Activated T-helper 1 cell treated with Interleukin-2 at 50 U/mL for 16 hours (primary cell): Measurements from ENCODE around the gene NBPF19.
"Not testable (repeated sequence)": the region's sequence is repeated elsewhere in the genome, so short reads cannot be mapped to it uniquely, and the experiment has no call there.

ENCODE experiments used
- DNase-seq: peaks from one replicate; pipeline ENCODE4 v3.0.0-alpha.2; 2020; ENCODE audit warnings: low read depth

The NBPF19 gene, protein sequence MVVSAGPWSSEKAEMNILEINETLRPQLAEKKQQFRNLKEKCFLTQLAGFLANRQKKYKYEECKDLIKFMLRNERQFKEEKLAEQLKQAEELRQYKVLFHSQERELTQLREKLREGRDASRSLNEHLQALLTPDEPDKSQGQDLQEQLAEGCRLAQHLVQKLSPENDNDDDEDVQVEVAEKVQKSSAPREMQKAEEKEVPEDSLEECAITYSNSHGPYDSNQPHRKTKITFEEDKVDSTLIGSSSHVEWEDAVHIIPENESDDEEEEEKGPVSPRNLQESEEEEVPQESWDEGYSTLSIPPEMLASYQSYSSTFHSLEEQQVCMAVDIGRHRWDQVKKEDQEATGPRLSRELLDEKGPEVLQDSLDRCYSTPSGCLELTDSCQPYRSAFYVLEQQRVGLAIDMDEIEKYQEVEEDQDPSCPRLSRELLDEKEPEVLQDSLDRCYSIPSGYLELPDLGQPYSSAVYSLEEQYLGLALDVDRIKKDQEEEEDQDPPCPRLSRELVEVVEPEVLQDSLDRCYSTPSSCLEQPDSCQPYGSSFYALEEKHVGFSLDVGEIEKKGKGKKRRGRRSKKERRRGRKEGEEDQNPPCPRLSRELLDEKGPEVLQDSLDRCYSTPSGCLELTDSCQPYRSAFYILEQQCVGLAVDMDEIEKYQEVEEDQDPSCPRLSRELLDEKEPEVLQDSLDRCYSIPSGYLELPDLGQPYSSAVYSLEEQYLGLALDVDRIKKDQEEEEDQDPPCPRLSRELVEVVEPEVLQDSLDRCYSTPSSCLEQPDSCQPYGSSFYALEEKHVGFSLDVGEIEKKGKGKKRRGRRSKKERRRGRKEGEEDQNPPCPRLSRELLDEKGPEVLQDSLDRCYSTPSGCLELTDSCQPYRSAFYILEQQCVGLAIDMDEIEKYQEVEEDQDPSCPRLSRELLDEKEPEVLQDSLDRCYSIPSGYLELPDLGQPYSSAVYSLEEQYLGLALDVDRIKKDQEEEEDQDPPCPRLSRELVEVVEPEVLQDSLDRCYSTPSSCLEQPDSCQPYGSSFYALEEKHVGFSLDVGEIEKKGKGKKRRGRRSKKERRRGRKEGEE (N-terminal part only)

DNA sequence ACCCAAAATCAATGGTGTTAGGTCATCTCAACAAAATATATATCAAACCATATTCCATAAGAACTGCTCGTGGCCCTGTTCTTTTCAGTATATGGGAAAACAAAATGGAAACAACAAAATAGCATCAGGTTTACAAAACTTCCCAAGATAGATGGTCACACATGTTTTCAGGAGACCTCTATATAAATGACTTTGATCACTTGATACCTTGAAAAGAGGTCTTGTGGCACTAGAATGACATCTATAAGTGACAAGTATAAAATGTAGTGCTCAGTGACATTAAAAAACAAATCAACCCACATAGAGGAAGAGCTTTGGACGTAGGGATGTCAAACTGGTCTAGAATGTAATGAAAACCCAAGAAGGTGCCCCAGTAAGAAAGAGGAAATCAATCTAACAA is at the start of gene NBPF19:
TSS of gene NBPF19 (plus strand) at position 301 of the 400 bp plus-strand sequence. CDS start 888 bp downstream, outside the sequence.
- not testable (repeated sequence) for DNase-seq

DNA sequence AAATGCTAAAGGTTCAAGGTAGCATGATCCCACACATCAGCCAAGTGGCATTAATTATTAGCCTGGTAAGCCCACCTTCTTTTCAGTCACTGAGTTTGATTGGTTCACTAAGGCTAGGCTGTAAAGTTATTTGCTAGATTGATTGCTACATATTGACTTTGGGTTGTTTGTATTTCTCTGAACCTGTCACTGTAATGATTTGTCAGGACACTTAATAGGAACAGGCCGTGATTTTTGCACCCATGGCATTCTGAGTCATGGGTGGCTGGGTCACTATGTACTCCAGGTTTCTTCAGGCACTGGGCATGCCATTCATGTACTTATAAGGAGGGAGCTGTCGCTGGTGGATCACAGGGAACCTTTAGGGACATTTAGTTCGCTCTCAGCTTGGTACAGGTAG is 46.5 kb upstream of the NBPF19 start:
- not testable (repeated sequence) for DNase-seq

DNA sequence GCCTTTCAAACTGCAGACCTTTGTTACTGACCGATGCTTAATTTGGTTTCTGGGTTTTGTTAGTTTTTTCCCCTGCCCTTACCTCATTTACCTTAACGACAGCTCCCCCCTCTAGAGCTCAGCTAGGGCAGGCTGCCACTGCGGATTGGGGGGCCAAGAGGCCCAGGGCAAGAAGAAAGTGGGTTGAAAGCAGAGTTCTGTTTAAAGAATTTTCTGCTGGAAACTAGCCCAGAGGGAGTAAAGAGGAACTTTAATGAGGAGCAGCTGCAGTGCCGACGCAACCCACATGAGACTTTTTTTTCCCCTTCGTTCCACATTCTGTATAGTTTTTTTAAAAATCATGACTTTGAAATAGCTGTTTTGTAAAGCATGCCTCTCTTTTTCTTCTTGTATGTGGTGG is 29.4 kb upstream of the NBPF19 start:
- DNase-seq, result not testable (repeated sequence)

DNA sequence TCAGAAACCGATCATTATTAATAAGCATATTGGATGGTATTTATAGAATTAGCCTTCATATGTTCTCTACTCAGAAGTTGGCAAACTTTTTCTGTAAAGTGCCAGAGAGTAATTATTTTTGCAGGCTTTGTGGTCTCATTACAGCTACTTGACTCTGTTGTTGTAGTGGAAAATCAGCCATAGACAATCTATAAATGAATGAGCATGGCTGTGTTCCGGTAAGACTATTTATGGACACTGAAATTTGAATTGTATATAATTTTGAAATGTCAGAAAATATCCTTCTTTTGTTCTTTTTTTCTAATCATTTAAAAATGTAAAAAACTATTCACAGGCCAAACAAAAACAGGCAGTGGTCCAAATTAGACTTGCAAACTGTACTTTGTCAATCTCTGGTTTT is 22.6 kb upstream of the NBPF19 start:
- DNase-seq, result not testable (repeated sequence)

DNA sequence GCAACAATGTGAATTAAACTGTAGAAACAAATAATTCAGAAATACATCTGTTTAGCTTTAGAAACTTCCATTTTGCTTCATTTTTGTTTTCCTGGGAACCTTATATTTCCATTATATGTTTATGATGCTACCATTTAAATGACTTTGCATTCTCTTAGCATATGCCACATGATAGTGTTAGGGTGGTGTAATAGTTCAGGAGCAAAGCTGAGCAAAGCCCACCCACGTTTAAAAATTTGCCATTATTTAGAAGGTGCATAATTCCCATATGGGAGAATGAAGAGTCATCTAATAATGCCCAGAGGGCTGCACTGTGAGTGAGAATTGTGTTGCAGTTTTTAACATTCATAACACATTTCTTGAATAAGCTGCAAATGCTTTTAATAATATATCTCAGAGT is 22.2 kb upstream of the NBPF19 start:
- not testable (repeated sequence) for DNase-seq

DNA sequence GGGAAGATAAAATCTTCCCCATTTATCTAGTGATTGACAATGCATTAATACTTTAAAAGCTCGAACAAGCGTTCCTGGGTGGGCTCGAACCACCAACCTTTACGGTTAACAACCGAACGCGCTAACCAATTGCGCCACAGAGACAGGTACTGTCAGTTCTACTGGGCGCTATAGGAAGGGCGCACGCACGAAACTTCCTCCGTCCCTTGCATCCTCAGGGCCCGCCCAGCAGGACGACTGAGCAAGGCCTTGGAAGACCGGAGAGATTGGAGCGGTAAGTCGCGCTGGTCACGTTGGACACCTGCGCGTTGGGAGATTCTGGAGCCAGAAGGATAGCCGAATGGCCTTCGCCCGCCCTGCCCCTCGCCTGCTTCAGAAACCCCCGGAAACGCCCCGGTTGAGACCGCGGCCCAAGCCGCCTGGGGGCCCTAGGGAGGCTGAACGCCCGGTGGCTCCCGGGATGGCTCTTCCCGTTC is 83.5 kb downstream of the NBPF19 start:
- DNase-seq, result not testable (repeated sequence)

DNA sequence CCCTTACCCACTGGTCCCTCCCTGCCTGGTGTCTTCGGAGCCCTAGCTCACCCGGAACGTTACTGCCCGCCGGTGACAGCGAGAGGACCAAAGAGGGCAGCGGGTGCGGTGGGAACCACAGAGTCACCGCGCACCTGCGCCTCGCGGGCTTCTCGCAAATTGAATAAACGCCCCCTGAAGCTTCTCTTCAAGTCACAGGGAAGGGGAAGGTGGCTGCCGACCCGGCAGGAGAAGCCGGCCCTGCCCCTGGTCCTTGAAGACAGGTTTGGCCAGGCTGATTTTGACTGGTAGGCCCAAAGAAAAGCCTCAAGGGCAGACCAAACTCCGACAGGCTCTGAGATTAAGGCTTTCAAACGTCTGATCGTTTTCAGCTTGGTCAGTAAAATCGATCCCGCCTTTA is 87.0 kb downstream of the NBPF19 start:
- not testable (repeated sequence) for DNase-seq

DNA sequence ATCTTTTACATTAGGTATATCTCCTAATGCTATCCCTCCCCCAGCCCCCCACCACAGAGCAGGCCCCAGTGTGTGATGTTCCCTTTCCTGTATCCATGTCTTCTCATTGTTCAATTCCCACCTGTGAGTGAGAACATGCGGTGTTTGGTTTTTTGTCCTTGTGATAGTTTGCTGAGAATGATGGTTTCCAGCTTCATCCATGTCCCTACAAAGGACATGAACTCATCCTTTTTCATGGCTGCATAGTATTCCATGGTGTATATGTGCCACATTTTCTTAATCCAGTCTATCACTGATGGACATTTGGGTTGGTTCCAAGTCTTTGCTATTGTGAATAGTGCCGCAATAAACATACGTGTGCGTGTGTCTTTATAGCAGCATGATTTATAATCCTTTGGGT is 90.6 kb downstream of the NBPF19 start:
- DNase-seq, result not testable (repeated sequence)

DNA sequence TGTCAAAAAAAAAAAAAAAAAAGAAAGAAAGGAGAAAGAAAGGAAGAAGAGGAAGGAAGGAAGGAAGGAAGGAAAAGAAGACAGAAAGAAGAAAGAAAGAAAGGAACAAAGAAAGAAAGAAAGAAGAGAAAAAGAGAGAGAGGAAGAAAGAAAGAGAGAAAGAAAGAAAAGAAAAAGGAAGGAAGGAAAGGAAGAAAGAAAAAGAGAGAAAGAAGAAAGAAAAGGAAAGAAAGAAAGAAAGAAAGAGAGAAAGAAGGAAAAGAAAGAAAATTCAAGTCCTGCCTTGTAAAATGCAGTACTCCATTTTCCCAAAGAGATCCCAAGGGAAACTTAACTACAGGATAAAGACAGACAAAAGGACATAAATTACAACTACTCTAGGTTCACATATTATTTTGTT is 97.9 kb downstream of the NBPF19 start:
- not testable (repeated sequence) for DNase-seq

DNA sequence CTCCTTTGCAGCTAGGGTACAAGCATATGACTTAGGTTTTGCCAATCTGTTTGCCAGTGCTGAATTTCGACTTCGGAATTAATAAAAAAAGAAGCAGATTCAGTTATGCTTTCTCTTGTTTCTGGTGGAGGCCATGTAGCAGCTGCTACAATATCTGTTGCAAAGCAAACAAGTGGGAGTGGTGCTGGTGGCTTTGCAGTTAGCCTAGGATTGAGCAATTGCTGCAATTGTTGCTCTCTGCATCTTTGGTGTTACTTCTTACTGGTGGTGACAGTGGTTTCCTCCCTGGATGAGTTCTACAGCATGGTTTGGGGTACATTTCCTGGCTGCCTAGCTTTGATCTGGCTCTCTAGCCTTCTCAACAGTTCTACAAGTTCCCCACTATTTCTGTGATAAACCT is 110.7 kb downstream of the NBPF19 start:
- peak; percentile 50 for DNase-seq
